Measurements from ENCODE around the gene MAD1L1. TPM values are rescaled to one million over a fixed set of nuclear protein-coding genes. Genes with fewer than 3 reads are reported as not detected.

MAD1L1 gene
- total RNA-seq, 4 donors from 2014 or later: 18.4 to 39.1 (median 25.7) TPM

DNA sequence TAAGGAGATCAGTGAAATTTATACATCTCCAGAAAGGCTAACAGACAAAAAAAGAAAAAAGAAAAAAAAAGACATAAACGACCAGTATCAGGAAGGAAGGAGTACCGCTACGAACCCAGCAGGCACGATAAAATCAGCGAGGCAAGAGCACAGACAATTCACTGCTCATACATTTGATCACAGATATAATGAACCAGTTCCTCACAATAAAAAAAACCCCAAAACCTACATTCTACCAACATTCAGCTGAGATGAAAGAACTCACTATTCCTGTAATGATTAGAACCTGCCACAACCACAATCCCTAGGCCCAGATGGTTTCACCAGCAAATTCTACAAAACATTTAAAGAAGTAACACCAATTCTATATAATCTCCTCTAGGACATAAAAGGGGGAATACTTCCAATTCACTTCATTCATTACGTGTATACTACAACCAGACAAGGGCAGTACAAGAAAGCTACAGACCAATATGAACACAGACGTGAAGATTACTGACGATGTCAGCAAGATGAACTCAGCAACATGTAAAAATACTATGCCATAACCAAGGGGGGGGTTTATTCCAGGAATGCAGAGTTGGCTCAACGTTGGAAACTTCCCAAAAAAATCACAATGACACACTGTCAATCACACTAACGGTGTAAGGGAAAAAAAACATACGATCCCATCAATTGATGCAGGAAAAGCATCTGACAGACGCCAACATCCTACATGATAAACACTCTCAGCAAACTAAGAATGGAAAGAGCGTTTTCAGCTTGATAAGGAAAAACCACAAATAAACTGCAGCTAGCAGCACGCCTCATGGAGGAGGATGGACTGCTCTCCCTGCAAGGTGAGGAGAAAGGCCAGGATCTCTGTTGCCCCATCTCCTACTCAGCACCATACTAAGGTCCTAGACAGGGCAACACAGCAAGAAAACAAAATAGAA lies 306.5 kb downstream of the MAD1L1 start:
- ATAC-seq (ENCODE audit: low FRiP score) (no peak), DNase-seq (ENCODE audit: low spot score) (no peak)
- TF ChIP-seq, protein P1, sequence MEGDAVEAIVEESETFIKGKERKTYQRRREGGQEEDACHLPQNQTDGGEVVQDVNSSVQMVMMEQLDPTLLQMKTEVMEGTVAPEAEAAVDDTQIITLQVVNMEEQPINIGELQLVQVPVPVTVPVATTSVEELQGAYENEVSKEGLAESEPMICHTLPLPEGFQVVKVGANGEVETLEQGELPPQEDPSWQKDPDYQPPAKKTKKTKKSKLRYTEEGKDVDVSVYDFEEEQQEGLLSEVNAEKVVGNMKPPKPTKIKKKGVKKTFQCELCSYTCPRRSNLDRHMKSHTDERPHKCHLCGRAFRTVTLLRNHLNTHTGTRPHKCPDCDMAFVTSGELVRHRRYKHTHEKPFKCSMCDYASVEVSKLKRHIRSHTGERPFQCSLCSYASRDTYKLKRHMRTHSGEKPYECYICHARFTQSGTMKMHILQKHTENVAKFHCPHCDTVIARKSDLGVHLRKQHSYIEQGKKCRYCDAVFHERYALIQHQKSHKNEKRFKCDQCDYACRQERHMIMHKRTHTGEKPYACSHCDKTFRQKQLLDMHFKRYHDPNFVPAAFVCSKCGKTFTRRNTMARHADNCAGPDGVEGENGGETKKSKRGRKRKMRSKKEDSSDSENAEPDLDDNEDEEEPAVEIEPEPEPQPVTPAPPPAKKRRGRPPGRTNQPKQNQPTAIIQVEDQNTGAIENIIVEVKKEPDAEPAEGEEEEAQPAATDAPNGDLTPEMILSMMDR (IDR thresholded peaks at IDR 0.05): no peak

DNA sequence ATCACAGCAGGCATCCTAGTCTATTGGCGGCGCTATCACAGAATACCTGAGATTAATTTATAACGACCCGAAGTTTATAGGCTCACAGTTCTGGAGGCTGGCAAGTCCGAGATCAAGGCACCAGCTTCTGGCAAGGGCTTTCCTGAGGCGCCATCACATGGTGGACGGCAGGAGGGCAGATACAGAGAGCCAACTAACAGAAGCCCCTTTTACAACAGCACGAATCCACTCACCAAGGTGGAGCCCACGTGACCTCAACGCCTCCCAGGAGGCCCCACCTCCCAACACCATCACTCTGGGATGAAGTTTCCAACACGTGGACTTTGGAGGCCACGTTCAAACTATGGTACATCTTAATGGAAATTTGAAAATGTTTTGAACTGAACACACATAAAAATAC lies 307.4 kb downstream of the MAD1L1 start:
- no peak for DNase-seq (ENCODE audit: low spot score)
- no peak for ATAC-seq (ENCODE audit: low FRiP score)
- TF ChIP-seq, protein P1 (IDR thresholded peaks at IDR 0.05): no peak

DNA sequence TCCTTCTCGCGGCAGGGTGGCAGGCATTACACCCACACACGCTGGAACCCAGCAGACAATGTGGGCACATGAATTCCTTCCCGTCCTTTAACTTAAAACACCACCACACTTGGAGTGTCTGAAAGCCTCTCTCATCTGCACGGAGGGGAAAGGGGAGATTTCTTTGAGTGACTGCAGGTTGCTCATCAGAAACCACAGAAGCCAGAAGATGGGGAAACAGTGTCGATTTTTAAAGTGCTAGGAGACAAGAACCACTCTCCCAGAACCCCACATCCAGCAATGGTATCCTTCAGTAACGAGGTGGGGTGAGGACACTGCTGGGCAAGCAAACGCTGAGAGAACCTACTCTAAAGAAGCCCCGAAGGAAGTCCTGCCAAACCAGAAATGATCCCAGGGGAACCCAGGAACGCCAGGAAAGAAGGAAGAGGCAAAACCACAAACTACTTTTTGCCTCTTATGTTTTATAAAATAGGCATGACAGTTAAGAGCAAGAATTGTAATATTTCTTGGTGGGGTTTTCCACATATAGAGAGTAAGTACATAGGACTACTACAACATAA lies 308.4 kb downstream of the MAD1L1 start:
- ATAC-seq (ENCODE audit: low FRiP score): no peak
- TF ChIP-seq, protein P1 (IDR thresholded peaks at IDR 0.05): no peak
- no peak for DNase-seq (ENCODE audit: low spot score)

DNA sequence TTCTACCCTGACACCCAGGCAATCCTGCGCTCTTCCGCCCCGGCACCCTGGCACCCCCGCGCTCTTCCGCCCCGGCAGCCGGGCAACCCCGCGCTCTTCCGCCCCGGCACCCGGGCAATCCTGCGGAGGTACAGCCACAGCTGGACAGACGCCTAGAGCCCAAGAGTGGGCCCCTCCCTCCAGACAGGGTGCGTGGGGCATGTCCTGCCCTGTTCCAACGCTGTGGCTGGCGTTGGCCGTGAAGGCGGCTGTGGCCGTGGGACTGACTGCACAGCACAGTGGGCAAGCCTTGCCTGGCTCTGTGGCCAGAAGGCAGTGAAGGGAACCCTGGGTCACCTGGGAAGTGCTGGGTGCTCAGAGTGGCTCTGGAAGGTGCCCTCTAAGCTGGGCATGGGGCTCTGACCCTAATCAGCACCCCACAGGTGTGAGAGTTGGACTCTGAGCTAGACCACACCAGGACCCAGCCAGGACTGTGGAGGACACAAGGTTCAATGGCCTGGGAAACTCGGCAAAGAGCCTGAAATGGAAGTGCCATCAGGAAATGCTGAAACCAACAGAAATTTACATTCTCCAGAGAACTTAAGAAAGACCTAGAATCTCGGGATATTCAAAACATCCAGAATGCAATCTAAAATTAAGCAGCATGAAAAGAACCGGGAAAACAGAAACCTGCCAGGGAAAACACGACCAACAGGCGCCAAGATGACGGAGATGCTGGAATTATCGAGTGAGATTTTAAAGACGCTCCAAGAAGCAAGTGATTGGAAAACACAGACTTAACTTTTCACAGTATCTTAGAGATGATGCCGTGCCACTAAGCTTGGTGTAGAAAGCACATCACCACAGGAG lies 309.1 kb downstream of the MAD1L1 start:
- ATAC-seq (ENCODE audit: low FRiP score) (no peak), DNase-seq (ENCODE audit: low spot score) (no peak)
- TF ChIP-seq, protein P1 (IDR thresholded peaks at IDR 0.05): no peak

DNA sequence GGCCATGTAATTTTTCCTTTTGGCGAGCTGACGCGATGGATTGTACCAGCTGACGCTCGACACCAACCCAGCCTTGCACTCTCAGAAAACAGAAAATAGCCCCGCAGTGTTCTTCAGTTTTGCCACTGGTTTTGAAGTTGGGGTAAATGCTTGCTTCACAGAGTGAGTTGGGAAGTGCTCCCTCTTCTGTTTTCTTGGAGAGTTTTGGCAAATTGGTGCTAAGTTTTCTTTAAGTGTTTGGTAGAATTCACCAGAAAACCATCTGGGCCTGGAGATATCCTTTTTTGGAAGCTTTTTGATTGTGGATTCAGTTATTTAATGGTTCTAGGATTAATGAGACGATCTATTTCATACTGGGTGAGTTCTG lies 309.9 kb downstream of the MAD1L1 start:
- DNase-seq (ENCODE audit: low spot score) (no peak), ATAC-seq (ENCODE audit: low FRiP score) (no peak)
- TF ChIP-seq, protein P1 (IDR thresholded peaks at IDR 0.05): no peak

DNA sequence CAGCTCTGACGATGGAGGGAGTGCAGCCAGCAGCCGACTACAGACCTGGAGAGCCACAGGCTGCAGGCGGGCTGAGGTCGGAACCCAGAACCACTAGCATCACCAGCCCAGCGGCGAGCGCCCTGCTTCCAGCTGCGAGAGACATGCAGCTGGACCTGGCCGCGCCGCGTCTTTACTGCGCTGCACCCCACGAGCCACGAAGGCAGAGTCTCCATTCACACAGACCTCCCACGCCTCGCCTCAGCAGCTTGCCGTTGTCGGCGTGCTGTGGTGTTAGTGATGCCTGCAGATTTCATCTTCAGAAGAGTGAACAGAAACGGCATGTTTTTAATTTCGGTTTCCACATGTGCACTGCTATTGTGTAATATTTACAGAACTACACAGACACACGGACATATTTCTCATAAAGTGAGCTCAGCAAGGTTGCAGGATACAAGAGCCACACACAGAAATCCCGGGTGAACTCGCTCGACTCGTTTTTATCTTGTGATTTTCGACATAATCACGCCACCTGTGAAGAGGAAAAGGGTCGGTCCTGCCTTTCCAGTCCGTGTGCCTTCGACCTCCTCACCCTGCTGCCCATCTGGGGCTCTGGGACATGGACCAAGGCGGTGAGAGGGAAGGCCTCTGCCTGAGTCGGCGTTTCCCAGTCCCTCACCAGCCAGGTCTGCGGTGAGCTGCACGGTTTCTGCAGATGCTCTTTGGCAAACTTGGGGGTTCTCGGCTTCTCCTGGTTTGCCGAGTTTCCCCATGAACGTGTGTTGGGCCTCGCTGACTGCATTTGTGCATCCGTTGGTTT lies 310.5 kb downstream of the MAD1L1 start:
- DNase-seq (ENCODE audit: low spot score) (no peak), ATAC-seq (ENCODE audit: low FRiP score) (no peak)
- TF ChIP-seq, protein P1 (IDR thresholded peaks at IDR 0.05): no peak
